ENCODE results near the gene GPT2. TPM values are rescaled to one million over a fixed set of nuclear protein-coding genes. Genes with fewer than 3 reads are reported as not detected.

The GPT2 gene, protein sequence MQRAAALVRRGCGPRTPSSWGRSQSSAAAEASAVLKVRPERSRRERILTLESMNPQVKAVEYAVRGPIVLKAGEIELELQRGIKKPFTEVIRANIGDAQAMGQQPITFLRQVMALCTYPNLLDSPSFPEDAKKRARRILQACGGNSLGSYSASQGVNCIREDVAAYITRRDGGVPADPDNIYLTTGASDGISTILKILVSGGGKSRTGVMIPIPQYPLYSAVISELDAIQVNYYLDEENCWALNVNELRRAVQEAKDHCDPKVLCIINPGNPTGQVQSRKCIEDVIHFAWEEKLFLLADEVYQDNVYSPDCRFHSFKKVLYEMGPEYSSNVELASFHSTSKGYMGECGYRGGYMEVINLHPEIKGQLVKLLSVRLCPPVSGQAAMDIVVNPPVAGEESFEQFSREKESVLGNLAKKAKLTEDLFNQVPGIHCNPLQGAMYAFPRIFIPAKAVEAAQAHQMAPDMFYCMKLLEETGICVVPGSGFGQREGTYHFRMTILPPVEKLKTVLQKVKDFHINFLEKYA
- 10 to 100 TPM in 2 of 3 donors, 1 to 10 TPM in 1; 9.2 to 20.8 (median 10.5) TPM for total RNA-seq
- long read RNA-seq, donor 1, transcript GPT2-201 (12 exons, 3,984 nt), result major isoform, 21 of 35 reads
- long read RNA-seq, donor 1, partial matches to known transcripts, result 4 of 35 reads
- long read RNA-seq, donor 1, other reads (novel, unspliced or antisense), result 10 of 35 reads
- long read RNA-seq, donor 2, full-length matches to known transcripts, result 11 of 15 reads
- long read RNA-seq, donor 2, partial matches to known transcripts, result 1 of 15 reads
- long read RNA-seq, donor 2, other reads (novel, unspliced or antisense), result 3 of 15 reads

DNA sequence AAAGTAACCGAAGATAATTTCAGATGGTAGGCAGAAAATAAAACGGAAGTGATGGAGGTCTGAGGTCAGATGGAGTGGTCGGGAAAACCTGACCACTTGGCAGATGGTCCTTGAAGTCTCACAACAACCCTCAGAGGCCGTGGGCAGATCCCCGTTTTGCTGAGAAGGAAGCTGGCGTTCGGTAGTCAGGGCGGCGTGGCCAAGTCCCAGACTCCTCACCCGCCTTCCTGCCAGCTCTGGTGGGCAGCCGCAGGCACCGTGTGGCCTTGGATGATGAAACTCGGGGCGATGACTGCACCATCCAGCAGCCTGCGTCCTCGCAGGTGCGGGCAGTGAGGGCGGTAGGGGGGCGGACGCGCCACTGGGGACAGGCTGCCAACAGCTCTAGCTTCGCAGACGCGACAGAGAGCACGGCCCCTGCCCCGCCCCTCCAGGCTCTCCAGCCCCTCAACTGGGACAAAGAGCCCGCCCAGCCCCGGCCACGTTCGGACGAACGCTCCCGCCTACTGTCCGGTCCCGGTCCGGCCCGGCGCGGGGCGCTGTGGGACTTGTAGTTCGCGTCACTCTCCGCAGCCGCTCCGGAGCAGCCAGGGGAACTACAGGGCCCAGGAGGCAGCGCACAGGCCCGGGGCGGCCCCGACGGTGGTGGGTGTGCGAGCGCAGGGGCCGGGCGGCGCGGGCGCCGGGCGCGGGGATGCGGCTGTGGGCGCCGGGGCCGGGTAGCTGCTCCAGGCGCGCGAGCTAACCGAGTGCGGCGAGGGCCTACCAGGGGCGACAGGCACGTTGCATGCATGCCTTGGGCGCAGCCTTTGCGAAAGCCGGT lies at the start of gene GPT2:
TSS of gene GPT2 (plus strand) at position 673 of the 823 bp plus-strand sequence. CDS start 354 bp downstream, outside the sequence.
- peak within 1 kb of the TSS; percentile 45 for H3K4me3 ChIP-seq
- no peaks in the 10 kb centered on the region for H3K36me3 ChIP-seq (ENCODE audit: low read depth)
- ATAC-seq (peak; percentile 98), DNase-seq (peak; percentile 96 to 97 (median 97))
- intact Hi-C loops (cut with DNase I, micrococcal nuclease), result no loop called here
- TF ChIP-seq, protein P1, sequence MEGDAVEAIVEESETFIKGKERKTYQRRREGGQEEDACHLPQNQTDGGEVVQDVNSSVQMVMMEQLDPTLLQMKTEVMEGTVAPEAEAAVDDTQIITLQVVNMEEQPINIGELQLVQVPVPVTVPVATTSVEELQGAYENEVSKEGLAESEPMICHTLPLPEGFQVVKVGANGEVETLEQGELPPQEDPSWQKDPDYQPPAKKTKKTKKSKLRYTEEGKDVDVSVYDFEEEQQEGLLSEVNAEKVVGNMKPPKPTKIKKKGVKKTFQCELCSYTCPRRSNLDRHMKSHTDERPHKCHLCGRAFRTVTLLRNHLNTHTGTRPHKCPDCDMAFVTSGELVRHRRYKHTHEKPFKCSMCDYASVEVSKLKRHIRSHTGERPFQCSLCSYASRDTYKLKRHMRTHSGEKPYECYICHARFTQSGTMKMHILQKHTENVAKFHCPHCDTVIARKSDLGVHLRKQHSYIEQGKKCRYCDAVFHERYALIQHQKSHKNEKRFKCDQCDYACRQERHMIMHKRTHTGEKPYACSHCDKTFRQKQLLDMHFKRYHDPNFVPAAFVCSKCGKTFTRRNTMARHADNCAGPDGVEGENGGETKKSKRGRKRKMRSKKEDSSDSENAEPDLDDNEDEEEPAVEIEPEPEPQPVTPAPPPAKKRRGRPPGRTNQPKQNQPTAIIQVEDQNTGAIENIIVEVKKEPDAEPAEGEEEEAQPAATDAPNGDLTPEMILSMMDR (IDR thresholded peaks at IDR 0.05), result no peak
- H3K4me1 ChIP-seq (ENCODE audit: low read depth), result no peaks in the 10 kb centered on the region
- H3K9me3 ChIP-seq, result no peaks in the 10 kb centered on the region

- intact Hi-C loops (cut with DNase I, micrococcal nuclease), result no loop called here
- H3K36me3 ChIP-seq (ENCODE audit: low read depth), result no peaks in the 10 kb centered on the region
- H3K4me1 ChIP-seq (ENCODE audit: low read depth), result peaks cover 5% of the 10 kb centered on the region
- ATAC-seq, result peak; percentile 67
- no peak overlapping the region for H3K4me3 ChIP-seq
- H3K9me3 ChIP-seq, result no peaks in the 10 kb centered on the region
- TF ChIP-seq, protein P1 (IDR thresholded peaks at IDR 0.05), result no peak
- no peak for DNase-seq
Measured at GRCh38 chr16:46836534-46837530, 47.3 kb upstream of the GPT2 start.

- intact Hi-C loops (cut with DNase I, micrococcal nuclease), result no loop called here
- ATAC-seq, result no peak
- H3K4me3 ChIP-seq, result no peak overlapping the region
- no peaks in the 10 kb centered on the region for H3K9me3 ChIP-seq
- no peaks in the 10 kb centered on the region for H3K4me1 ChIP-seq (ENCODE audit: low read depth)
- DNase-seq, result no peak
- H3K36me3 ChIP-seq (ENCODE audit: low read depth), result no peaks in the 10 kb centered on the region
- TF ChIP-seq, protein P1 (IDR thresholded peaks at IDR 0.05), result no peak
Measured at GRCh38 chr16:46839986-46840443, 44.1 kb upstream of the GPT2 start.

DNA sequence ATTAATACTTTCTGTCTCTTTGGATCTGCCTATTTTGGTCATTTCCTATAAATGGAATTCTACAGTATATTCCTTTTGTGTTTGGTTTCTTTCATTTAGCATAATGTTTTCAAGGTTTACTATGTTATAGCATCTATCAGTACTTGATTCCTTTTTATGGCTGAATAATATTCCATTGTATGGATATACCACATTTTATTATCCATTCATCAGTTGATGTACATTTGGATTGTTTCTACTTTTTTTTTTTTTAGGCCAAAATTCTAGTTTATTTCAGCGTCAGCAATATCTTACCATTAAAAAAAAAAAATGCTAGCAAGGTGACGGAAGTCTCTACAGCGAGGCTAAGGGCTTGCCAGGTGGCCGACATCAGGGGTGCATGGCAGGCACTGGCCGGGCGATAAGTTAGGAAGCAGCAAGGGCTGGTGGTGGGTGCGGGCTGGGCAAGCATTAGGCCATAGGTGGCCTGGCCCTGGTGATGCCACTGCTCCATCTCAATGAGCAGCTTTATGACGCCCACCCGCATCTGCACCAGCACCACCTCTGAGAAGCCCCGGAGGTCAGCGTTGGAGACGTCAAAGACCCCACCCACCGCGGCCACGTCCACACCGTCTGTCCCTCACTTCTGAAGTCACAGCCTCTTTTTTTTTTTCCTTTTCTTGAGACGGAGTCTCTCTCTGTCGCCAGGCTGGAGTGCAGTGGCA lies 41.8 kb upstream of the GPT2 start:
- no peak overlapping the region for H3K4me3 ChIP-seq
- DNase-seq (no peak), ATAC-seq (no peak)
- no peaks in the 10 kb centered on the region for H3K4me1 ChIP-seq (ENCODE audit: low read depth)
- TF ChIP-seq, protein P1 (IDR thresholded peaks at IDR 0.05), result no peak
- H3K9me3 ChIP-seq, result no peaks in the 10 kb centered on the region
- H3K36me3 ChIP-seq (ENCODE audit: low read depth), result no peaks in the 10 kb centered on the region
- intact Hi-C loops (cut with DNase I, micrococcal nuclease), result no loop called here
